Measurements from ENCODE around the gene MRPL38.

MRPL38 gene

GRCh38 chr17:75917917-75918445 is 13.3 kb upstream of the MRPL38 start:
- no peak for DNase-seq

GRCh38 chr17:75917141-75917916 is 12.6 kb upstream of the MRPL38 start:
- no peak for DNase-seq

- no peak for DNase-seq
Measured at GRCh38 chr17:75915268-75915667, 10.6 kb upstream of the MRPL38 start.

- DNase-seq, result no peak
Measured at GRCh38 chr17:75914643-75915267, 10.1 kb upstream of the MRPL38 start.

- DNase-seq, result no peak
Measured at GRCh38 chr17:75913537-75914210, 9.0 kb upstream of the MRPL38 start.

GRCh38 chr17:75910699-75911098 is 6.0 kb upstream of the MRPL38 start:
- DNase-seq, result no peak

GRCh38 chr17:75909812-75910274 is 5.2 kb upstream of the MRPL38 start:
- no peak for DNase-seq

GRCh38 chr17:75909051-75909811 is 4.5 kb upstream of the MRPL38 start:
- DNase-seq, result no peak

- DNase-seq, result no peak
Measured at GRCh38 chr17:75908201-75908600, 3.5 kb upstream of the MRPL38 start.

GRCh38 chr17:75906143-75906884 is 1.6 kb upstream of the MRPL38 start:
- DNase-seq, result no peak

- DNase-seq, result no peak
Measured at GRCh38 chr17:75902406-75902805, 2.3 kb downstream of the MRPL38 start.

- DNase-seq, result no peak
Measured at GRCh38 chr17:75901727-75902126, 3.0 kb downstream of the MRPL38 start.

- no peak for DNase-seq
Measured at GRCh38 chr17:75900691-75901533, 3.8 kb downstream of the MRPL38 start.

- DNase-seq, result no peak
Measured at GRCh38 chr17:75899767-75900468, 4.8 kb downstream of the MRPL38 start.

GRCh38 chr17:75899353-75899752 is 5.3 kb downstream of the MRPL38 start:
- DNase-seq, result no peak

GRCh38 chr17:75898791-75899190 is 5.9 kb downstream of the MRPL38 start:
- DNase-seq, result no peak

- no peak for DNase-seq
Measured at GRCh38 chr17:75898065-75898464, 6.6 kb downstream of the MRPL38 start.

- DNase-seq, result no peak
Measured at GRCh38 chr17:75897160-75898019, 7.3 kb downstream of the MRPL38 start.

- peak; percentile 67 for DNase-seq
Measured at GRCh38 chr17:75896415-75897159, 8.1 kb downstream of the MRPL38 start, which contains the start of gene TRIM65. TRIM65 (minus strand) TSS chr17:75896951; CDS start chr17:75896937, 14 bp downstream.

Data from effector CD4-positive, alpha-beta T cell (primary cell).